ENCODE results near the gene ZNF653.

- no peak for TF ChIP-seq CTCF (IDR thresholded peaks at IDR 0.05; ENCODE audit: insufficient read depth, low read length)
- no peak for TF ChIP-seq POLR2AphosphoS5 (IDR thresholded peaks at IDR 0.05; ENCODE audit: low read depth)
- TF ChIP-seq SPI1 (IDR thresholded peaks at IDR 0.05; ENCODE audit: borderline replicate concordance, low read depth): no peak
Observed at GRCh38 chr19:11480715-11481533, 24.7 kb downstream of the ZNF653 start, which contains the start of gene ELAVL3.
